Brain microvascular endothelial cell (primary cell): ENCODE results near the gene GLYR1.

Source experiments
- DNase-seq: peaks from one replicate; pipeline ENCODE4 v3.0.0-alpha.2; 2020
- H3K27ac ChIP-seq: fragments of 250-450 bp; sonication (Bioruptor Pico); 2 replicates; pipeline ENCODE4 v1.5.1; 2020; ENCODE audit warnings: mild to moderate bottlenecking, moderate library complexity
- H3K27me3 ChIP-seq: fragments of 250-450 bp; sonication (Bioruptor Pico); replicated peaks from 2 replicates; pipeline ENCODE4 v1.5.1; 2020; ENCODE audit warnings: mild to moderate bottlenecking
- H3K36me3 ChIP-seq: fragments of 250-450 bp; sonication (Bioruptor Pico); replicated peaks from 2 replicates; pipeline ENCODE4 v1.5.1; 2020; ENCODE audit warnings: mild to moderate bottlenecking
- H3K4me3 ChIP-seq: 2 replicates; pipeline ENCODE4 v1.5.1; 2011; ENCODE audit warnings: low read depth, mild to moderate bottlenecking, control low read depth, low read length, moderate library complexity
- in situ Hi-C: cut with HindIII; loops from 2 replicates; pipeline ENCODE4 v1.10.0; 2017; ENCODE audit warnings: low sequenced_read_pairs, low pct_ligation_motif_present
- TF ChIP-seq, protein P1 (sequence below): IDR thresholded peaks from 2 replicates; pipeline ENCODE4 v1.5.1; 2011; ENCODE audit warnings: low read depth, mild to moderate bottlenecking, moderate library complexity, low read length, control low read depth, inconsistent platforms; ENCODE audit errors: missing control alignments

The GLYR1 gene

DNA sequence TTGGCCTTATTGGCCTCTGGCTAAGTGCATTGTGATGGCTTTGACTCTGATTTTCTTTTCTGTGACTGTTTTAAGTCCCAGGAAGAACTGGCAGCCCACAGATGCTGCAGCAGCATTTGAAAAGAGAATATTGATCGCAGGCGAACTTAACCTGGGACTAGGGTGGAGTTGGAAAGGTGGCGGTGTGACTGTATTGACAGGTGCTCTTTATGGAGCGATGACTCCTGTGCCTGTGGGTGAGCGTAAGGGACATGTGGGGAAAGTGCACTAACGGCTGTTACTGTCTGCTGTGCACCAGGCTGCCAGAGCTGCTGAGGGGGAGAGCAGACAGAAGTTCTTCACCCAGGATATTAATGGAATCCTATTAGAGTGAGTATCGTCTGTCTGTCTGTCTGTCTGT, 21.4 kb upstream of the GLYR1 start:
- TF ChIP-seq, protein P1, sequence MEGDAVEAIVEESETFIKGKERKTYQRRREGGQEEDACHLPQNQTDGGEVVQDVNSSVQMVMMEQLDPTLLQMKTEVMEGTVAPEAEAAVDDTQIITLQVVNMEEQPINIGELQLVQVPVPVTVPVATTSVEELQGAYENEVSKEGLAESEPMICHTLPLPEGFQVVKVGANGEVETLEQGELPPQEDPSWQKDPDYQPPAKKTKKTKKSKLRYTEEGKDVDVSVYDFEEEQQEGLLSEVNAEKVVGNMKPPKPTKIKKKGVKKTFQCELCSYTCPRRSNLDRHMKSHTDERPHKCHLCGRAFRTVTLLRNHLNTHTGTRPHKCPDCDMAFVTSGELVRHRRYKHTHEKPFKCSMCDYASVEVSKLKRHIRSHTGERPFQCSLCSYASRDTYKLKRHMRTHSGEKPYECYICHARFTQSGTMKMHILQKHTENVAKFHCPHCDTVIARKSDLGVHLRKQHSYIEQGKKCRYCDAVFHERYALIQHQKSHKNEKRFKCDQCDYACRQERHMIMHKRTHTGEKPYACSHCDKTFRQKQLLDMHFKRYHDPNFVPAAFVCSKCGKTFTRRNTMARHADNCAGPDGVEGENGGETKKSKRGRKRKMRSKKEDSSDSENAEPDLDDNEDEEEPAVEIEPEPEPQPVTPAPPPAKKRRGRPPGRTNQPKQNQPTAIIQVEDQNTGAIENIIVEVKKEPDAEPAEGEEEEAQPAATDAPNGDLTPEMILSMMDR, result no peak
- Histone ChIP-seq H3K36me3 (peaks cover 36% of the 10 kb centered on the region), H3K27me3 (no peaks in the 10 kb centered on the region), H3K4me3 (no peak overlapping the region), H3K27ac (no peak overlapping the region)
- in situ Hi-C loops, result no loop called here
- DNase-seq, result no peak

DNA sequence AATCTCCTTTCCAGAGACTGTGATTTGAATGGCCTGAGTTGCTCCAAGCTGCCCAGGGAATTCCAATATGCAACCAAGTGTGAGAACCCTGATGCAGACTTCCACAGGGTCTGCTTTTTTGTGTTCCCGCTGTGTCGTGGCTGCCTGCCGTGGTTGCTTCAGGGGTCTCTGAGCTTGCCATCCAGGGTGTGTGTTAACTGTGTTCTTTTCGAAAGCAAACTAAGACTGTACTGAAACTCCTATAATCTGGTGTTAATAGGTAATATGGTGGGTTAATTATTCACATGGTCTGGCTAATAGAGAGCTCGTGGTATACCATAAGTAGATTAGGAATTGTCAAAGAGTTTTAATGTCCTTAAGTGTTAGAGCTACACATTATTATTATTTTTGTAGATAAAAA, 20.9 kb upstream of the GLYR1 start:
- in situ Hi-C loops, result no loop called here
- DNase-seq, result no peak
- Histone ChIP-seq H3K36me3 (peaks cover 30% of the 10 kb centered on the region), H3K4me3 (no peak overlapping the region), H3K27me3 (no peaks in the 10 kb centered on the region), H3K27ac (no peak overlapping the region)
- TF ChIP-seq, protein P1, result no peak

DNA sequence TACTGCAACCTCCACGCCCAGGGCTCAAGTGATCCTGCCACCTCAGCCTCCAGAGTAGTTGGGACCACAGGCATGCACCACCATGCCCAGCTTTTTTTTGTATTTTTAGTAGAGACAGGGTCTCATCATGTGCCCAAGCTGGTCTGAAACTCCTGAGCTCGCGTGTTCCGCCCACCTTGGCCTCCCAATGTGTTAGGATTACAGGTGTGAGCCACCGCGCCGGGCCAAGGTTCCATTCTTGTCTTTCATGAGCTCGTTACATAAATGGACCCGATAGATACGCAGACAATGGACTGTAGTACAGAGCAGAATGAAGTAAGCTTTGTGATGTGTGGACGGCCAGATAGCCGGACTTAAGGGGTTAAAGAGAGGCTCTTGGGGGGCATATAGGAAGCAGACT, 19.5 kb upstream of the GLYR1 start:
- no peak overlapping the region for H3K4me3 ChIP-seq
- no peak for DNase-seq
- TF ChIP-seq, protein P1, result no peak
- no peak overlapping the region for H3K27ac ChIP-seq
- peaks cover 27% of the 10 kb centered on the region for H3K36me3 ChIP-seq
- no peaks in the 10 kb centered on the region for H3K27me3 ChIP-seq
- in situ Hi-C loops, result no loop called here

DNA sequence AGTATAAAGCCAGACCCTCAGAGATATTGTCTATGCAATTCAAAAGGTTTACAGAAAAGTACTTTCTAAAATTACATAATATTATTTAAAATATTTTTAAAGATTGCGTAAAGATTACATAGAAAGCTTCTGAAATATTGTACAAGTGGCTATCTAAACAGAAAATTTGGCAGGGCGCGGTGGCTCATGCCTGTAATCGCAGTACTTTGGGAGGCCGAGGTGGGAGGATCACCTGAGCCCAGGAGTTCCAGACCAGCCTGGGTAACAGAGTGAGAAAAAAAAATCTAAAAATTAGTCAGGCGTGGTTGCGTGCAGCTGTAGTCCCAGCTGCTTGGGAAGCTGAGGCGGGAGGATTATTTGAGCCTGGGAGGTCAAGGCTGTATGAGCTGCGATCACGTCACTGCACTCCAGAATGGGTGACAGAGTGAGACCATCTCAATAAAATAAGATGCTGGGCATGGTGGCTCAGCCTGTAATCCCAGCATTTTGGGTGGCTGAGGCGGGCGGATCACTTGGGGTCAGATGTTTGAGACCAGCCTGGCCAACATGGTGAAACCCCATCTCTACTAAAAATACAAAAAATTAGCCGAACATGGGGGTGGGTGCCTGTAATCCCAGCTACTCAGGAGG, 18.3 kb upstream of the GLYR1 start:
- peaks cover 31% of the 10 kb centered on the region for H3K36me3 ChIP-seq
- no peaks in the 10 kb centered on the region for H3K27me3 ChIP-seq
- no peak for DNase-seq
- TF ChIP-seq, protein P1, result no peak
- no peak overlapping the region for H3K27ac ChIP-seq
- in situ Hi-C loops, result no loop called here
- no peak overlapping the region for H3K4me3 ChIP-seq

DNA sequence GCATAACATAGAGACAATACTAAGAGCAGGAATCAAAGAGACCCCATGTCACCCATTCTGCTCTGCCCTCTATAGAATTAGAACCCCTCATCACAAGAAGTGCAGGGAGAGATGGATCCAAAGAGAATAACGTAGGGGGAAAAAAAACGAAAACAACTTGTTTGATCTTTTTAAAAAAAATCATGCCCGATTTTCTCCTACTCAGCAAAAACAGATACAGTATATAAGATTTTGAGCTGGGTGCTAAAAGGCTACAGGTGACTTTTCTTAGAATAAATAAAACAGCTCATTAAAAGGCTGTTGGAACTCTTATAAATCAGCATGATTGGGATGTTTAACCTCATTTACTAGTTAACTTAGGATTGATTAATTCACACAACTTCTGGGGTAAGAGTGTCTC, 17.6 kb upstream of the GLYR1 start:
- DNase-seq, result no peak
- Histone ChIP-seq H3K27ac (no peak overlapping the region), H3K4me3 (no peak overlapping the region), H3K36me3 (peaks cover 30% of the 10 kb centered on the region), H3K27me3 (no peaks in the 10 kb centered on the region)
- in situ Hi-C loops, result no loop called here
- TF ChIP-seq, protein P1, result no peak

DNA sequence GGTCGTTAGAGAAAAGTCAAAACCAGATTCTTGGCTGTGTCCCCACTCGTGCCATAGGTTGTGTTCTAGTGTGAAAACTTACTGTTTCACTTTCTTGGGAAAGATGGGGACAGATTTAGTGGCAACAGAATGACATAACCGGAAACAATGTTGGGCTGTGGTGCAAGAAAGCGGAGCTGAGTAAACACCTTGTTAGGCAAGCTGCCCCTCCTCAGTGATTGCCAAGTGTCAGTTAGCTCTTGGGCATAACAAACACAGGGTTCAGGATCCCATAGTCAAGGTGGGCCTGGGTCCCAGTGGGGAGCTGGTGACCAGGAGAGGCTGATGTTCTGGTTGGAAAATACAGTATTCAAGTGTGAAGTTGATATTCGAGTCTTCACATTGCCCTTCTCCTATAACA, 15.6 kb upstream of the GLYR1 start:
- DNase-seq, result no peak
- Histone ChIP-seq H3K36me3 (peaks cover 46% of the 10 kb centered on the region), H3K27me3 (no peaks in the 10 kb centered on the region), H3K27ac (no peak overlapping the region), H3K4me3 (no peak overlapping the region)
- in situ Hi-C loops, result no loop called here
- TF ChIP-seq, protein P1, result no peak
